Gastroesophageal sphincter (tissue), 4 donors: ENCODE measurements around the gene VSTM4. TPM values are rescaled to one million over a fixed set of nuclear protein-coding genes. Genes with fewer than 3 reads are reported as not detected.

Experiments
- ATAC-seq: fragments of 150-250 bp; one replicate; pipeline ENCODE4 v1.9.1; 2016; ENCODE audit warnings: mild to moderate bottlenecking, moderate library complexity
- H3K27ac ChIP-seq, 4 donors: fragments of 200-600 bp; sonication (generic) in 3 of 4; 1 replicate in 3 of 4; 2 replicates in 1 of 4; pipeline ENCODE4 v1.5.1; 2016 to 2019
- H3K27me3 ChIP-seq: fragments of 200-600 bp; sonication (generic); one replicate; pipeline ENCODE4 v1.5.1; 2019
- H3K36me3 ChIP-seq, 2 donors: fragments of 200-600 bp; sonication (generic); one replicate each; pipeline ENCODE4 v1.5.1; 2019; ENCODE audit warnings: control low read depth in 1 of 2
- H3K4me1 ChIP-seq, 3 donors: fragments of 200-600 bp; sonication (generic); 1 replicate in 2 of 3; 2 replicates in 1 of 3; pipeline ENCODE4 v1.5.1; 2016 to 2019; ENCODE audit warnings: control low read depth in 2 of 3
- H3K4me3 ChIP-seq, 2 donors: fragments of 200-600 bp; sonication (generic); one replicate each; pipeline ENCODE4 v1.5.1; 2019; ENCODE audit warnings: mild to moderate bottlenecking in 1 of 2, moderate library complexity in 1 of 2
- H3K9me3 ChIP-seq, 3 donors: fragments of 200-600 bp; sonication (generic); one replicate each; pipeline ENCODE4 v1.5.1; 2017 to 2019; ENCODE audit warnings: control low read depth in 2 of 3
- CTCF ChIP-seq, 4 experiments: fragments of 200-600 bp in 2 of 4; fragments of 450-650 bp in 2 of 4; sonication (generic) in 1 of 4; IDR thresholded peaks; one replicate each; pipeline ENCODE4 v1.5.1; 2017 to 2019; ENCODE audit warnings: antibody characterized with exemption in 4 of 4, mild to moderate bottlenecking in 2 of 4, moderate library complexity in 2 of 4
- EP300 ChIP-seq: sonication (generic); formaldehyde crosslinking; IDR thresholded peaks from one replicate; pipeline ENCODE4 v1.6.1; 2017; ENCODE audit warnings: antibody characterized with exemption, mild to moderate bottlenecking
- POLR2A ChIP-seq, 2 donors: fragments of 450-650 bp; IDR thresholded peaks; one replicate each; pipeline ENCODE4 v1.6.1; 2017; ENCODE audit warnings: antibody characterized with exemption in 2 of 2, mild to moderate bottlenecking in 2 of 2, moderate library complexity in 1 of 2
- POLR2AphosphoS5 ChIP-seq: sonication (generic); formaldehyde crosslinking; IDR thresholded peaks from one replicate; pipeline ENCODE4 v1.6.1; 2017; ENCODE audit warnings: antibody characterized with exemption
- WGBS, 2 donors: methylation state at CpG; one replicate each; pipeline ENCODE4 v1.1.5; 2018; ENCODE audit warnings: low coverage in 1 of 2; 5-methylcytosine and 5-hydroxymethylcytosine counted together
- total RNA-seq, 4 donors: library from RNA; depleted of rRNA; stranded (reverse); fragments of >200 nt; gene quantifications; one replicate each; pipeline ENCODE4 v1.1.0, GENCODE V29; 2016

Gene VSTM4
- total RNA-seq, 4 donors from 2014 or later = 11.4 to 25.1 (median 21.9) TPM

- peaks cover 0 to 38% (median 3%) of the 10 kb centered on the region in 3 donors for H3K4me1 ChIP-seq
- no peak overlapping the region for H3K4me3 ChIP-seq
- ATAC-seq = no peak
- no peaks in the 10 kb centered on the region for H3K27me3 ChIP-seq
- no peak for TF ChIP-seq POLR2A (IDR thresholded peaks at IDR 0.05)
- no peak for TF ChIP-seq CTCF (IDR thresholded peaks at IDR 0.05)
- no peak for TF ChIP-seq POLR2AphosphoS5
- TF ChIP-seq EP300 = no peak
- H3K27ac ChIP-seq = peak overlapping the region in 1 of 4 donors; percentile 73
- H3K9me3 ChIP-seq = no peaks in the 10 kb centered on the region
- no peaks in the 10 kb centered on the region for H3K36me3 ChIP-seq
- 100% methylated on average over 1 of the region's 5 CpGs; no CpG with 5 or more reads in 1 of the 2 donors for WGBS, 2 donors
Measured at GRCh38 chr10:49116509-49117375, 1.4 kb upstream of the VSTM4 start.

- ATAC-seq = no peak
- TF ChIP-seq POLR2AphosphoS5 (no peak), CTCF (IDR thresholded peaks at IDR 0.05) (no peak), EP300 (no peak)
- H3K4me3 ChIP-seq = peak overlapping the region in 1 of 2 donors; percentile 73
- WGBS, 2 donors = 100% methylated on average over 2 of the region's 14 CpGs; no CpG with 5 or more reads in 1 of the 2 donors
- peak overlapping the region in 3 of 4 donors; percentile 73 to 90 (median 84) for H3K27ac ChIP-seq
- no peaks in the 10 kb centered on the region for H3K27me3 ChIP-seq
- H3K9me3 ChIP-seq = no peaks in the 10 kb centered on the region
- H3K36me3 ChIP-seq = no peaks in the 10 kb centered on the region
- H3K4me1 ChIP-seq = peaks cover 0 to 45% (median 8%) of the 10 kb centered on the region in 3 donors
Measured at GRCh38 chr10:49115796-49116508, 630 bp upstream of the VSTM4 start.

GRCh38 chr10:49114718-49115014 is 656 bp downstream of the VSTM4 start:
- no peak for TF ChIP-seq EP300
- TF ChIP-seq CTCF (IDR thresholded peaks at IDR 0.05) = no peak
- no peak for TF ChIP-seq POLR2AphosphoS5
- TF ChIP-seq POLR2A (IDR thresholded peaks at IDR 0.05) = no peak
- Histone ChIP-seq H3K4me3 (peak overlapping the region; percentile 73 to 80), H3K36me3 (no peaks in the 10 kb centered on the region), H3K9me3 (no peaks in the 10 kb centered on the region), H3K27me3 (no peaks in the 10 kb centered on the region), H3K27ac (peak overlapping the region; percentile 64 to 90 (median 86)), H3K4me1 (peaks cover 0 to 58% (median 16%) of the 10 kb centered on the region in 3 donors)
- 10 to 25% methylated on average over 2 to 9 of the region's 9 CpGs for WGBS, 2 donors
- no peak for ATAC-seq

GRCh38 chr10:49113741-49114141 is 1.6 kb downstream of the VSTM4 start:
- ATAC-seq = no peak
- Histone ChIP-seq H3K4me1 (peaks cover 0 to 68% (median 18%) of the 10 kb centered on the region in 3 donors), H3K27me3 (no peaks in the 10 kb centered on the region), H3K27ac (peak overlapping the region in 1 of 4 donors; percentile 88), H3K9me3 (no peaks in the 10 kb centered on the region), H3K4me3 (peak overlapping the region in 1 of 2 donors; percentile 73), H3K36me3 (no peaks in the 10 kb centered on the region)
- WGBS, 2 donors = 29% methylated on average over 1 of the region's 3 CpGs; no CpG with 5 or more reads in 1 of the 2 donors
- no peak for TF ChIP-seq CTCF (IDR thresholded peaks at IDR 0.05)
- no peak for TF ChIP-seq POLR2A (IDR thresholded peaks at IDR 0.05)
- TF ChIP-seq EP300 = no peak
- TF ChIP-seq POLR2AphosphoS5 = no peak
